ENCODE measurements around the gene CAMKK2. TPM values are rescaled to one million over a fixed set of nuclear protein-coding genes. Genes with fewer than 3 reads are reported as not detected.
"Not testable (repeated sequence)": the region's sequence is repeated elsewhere in the genome, so short reads cannot be mapped to it uniquely, and the experiment has no call there.

Gene CAMKK2
- total RNA-seq, 2 experiments from 2014 or later: 22.0 to 22.4 TPM

DNA sequence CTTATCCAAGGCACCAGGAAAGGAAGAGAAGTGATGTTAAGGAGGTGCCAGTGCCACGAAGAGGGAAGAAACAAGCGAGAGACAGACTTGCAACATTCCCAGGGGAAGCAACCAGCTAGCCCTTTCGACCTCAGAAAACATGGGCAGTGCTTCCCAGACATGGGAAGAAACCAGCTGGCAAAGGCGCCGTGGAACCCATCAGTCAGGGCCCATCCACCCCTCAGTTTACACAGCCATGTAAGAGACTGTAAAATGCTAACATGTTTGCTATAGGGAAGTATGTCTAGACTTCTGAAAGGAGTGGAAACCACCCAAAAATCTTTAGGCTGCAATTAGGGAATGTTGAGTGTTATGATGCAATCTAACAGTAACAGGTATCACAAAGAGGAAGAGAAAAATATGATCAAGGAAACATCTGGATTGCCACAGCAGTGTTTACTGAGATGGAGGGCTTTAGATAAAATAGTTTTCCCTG lies 29.4 kb upstream of the CAMKK2 start:
- H3K27me3 Mint-ChIP-seq: no peaks in the 10 kb centered on the region
- H3K36me3 Mint-ChIP-seq: peaks cover 44% of the 10 kb centered on the region
- DNase-seq: no peak
- intact Hi-C loops (cut with micrococcal nuclease): no loop called here
- no peak overlapping the region for H3K27ac Mint-ChIP-seq
- CTCF ChIA-PET: no interaction called here
- no peak overlapping the region for H3K4me3 Mint-ChIP-seq
- H3K4me1 Mint-ChIP-seq (ENCODE audit: low read depth): no peaks in the 10 kb centered on the region
- POLR2A ChIA-PET: no interaction called here
- H3K9me3 Mint-ChIP-seq: no peaks in the 10 kb centered on the region

- Mint-ChIP-seq H3K4me3 (no peak overlapping the region), H3K27me3 (no peaks in the 10 kb centered on the region), H3K4me1 (ENCODE audit: low read depth) (no peaks in the 10 kb centered on the region), H3K36me3 (peaks cover 31% of the 10 kb centered on the region), H3K27ac (peak overlapping the region; percentile 0), H3K9me3 (no peaks in the 10 kb centered on the region)
- DNase-seq: no peak
- ChIA-PET POLR2A (interaction anchor here (0.6 kb wide), 1 partner anchor 114 kb away, joined by 5 read pairs; no protein-coding TSS in a partner anchor), CTCF (interaction anchor here (1.1 to 3.6 kb wide), 3 partner anchors 10 to 13 kb away, joined by 3 to 20 read pairs (median 4); no protein-coding TSS in a partner anchor)
- intact Hi-C loops (cut with micrococcal nuclease): no loop called here
Observed at GRCh38 chr12:121323908-121324307, 27.4 kb upstream of the CAMKK2 start.

GRCh38 chr12:121318121-121318520 lies 21.6 kb upstream of the CAMKK2 start:
- POLR2A ChIA-PET: no interaction called here

DNA sequence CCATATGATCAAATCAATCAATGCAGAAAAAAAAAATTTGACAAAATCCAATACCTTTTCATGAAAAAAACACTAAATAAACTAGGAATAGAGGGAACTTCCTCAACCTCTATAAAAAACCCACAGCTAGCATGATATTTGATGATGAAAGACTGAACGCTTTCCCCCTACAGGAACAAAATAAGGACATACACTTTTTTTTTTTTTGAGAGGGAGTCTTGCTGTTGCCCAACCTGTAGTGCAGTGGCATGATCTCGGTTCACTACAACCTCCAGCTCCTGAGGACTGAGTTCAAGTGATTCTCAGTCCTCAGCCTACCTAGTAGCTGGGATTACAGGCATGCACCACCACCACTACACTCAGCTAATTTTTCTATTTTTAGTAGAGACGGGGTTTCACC lies 17.9 kb upstream of the CAMKK2 start:
- Mint-ChIP-seq H3K36me3 (peaks cover 46% of the 10 kb centered on the region), H3K4me3 (no peak overlapping the region), H3K4me1 (ENCODE audit: low read depth) (peaks cover 22% of the 10 kb centered on the region), H3K27ac (no peak overlapping the region), H3K27me3 (no peaks in the 10 kb centered on the region), H3K9me3 (no peaks in the 10 kb centered on the region)
- intact Hi-C loops (cut with micrococcal nuclease): no loop called here
- ChIA-PET CTCF (interaction anchor here (1.3 kb wide), 1 partner anchor 20 kb away, joined by 4 read pairs; no protein-coding TSS in a partner anchor), POLR2A (no interaction called here)
- no peak for DNase-seq

More at GRCh38 chr12:121318121-121318520, 21.6 kb upstream of the CAMKK2 start:
- H3K4me1 Mint-ChIP-seq (ENCODE audit: low read depth): peaks cover 14% of the 10 kb centered on the region
- CTCF ChIA-PET: interaction anchor here (1.7 kb wide), 1 partner anchor 16 kb away, joined by 7 read pairs; no protein-coding TSS in a partner anchor
- no peaks in the 10 kb centered on the region for H3K27me3 Mint-ChIP-seq
- peaks cover 29% of the 10 kb centered on the region for H3K36me3 Mint-ChIP-seq
- no peak overlapping the region for H3K27ac Mint-ChIP-seq
- no peak for DNase-seq
- H3K9me3 Mint-ChIP-seq: no peaks in the 10 kb centered on the region
- no peak overlapping the region for H3K4me3 Mint-ChIP-seq
- intact Hi-C loops (cut with micrococcal nuclease): no loop called here

GRCh38 chr12:121310231-121310630 lies 13.7 kb upstream of the CAMKK2 start:
- DNase-seq; H3K27me3 Mint-ChIP-seq; intact Hi-C loops (cut with micrococcal nuclease); H3K27ac Mint-ChIP-seq; H3K9me3 Mint-ChIP-seq; POLR2A ChIA-PET; H3K4me3 Mint-ChIP-seq: not testable (repeated sequence)
- Mint-ChIP-seq H3K4me1 (ENCODE audit: low read depth) (peaks cover 15% of the 10 kb centered on the region), H3K36me3 (peaks cover 38% of the 10 kb centered on the region)
- CTCF ChIA-PET: interaction anchor here (0.7 kb wide), 1 partner anchor 25 kb away, joined by 4 read pairs; no protein-coding TSS in a partner anchor

DNA sequence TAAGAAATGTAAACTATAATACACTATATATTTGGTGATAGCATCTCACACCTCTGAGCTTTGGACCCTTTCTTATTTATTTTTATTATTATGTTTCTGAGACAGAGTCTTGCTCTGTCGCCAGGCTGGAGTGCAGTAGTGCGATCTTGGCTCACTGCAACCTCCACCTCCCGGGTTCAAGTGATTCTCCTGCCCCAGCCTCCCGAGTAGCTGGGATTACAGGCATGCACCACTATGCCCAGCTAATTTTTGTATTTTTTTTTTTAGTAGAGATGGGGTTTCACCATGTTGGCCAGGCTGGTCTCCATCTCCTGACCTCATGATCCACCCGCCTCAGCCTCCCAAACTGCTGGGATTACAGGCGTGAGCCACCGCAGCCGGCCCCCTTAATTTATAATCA lies 10.9 kb upstream of the CAMKK2 start:
- peaks cover 31% of the 10 kb centered on the region for H3K36me3 Mint-ChIP-seq
- H3K4me1 Mint-ChIP-seq (ENCODE audit: low read depth); DNase-seq; H3K4me3 Mint-ChIP-seq; H3K9me3 Mint-ChIP-seq; H3K27me3 Mint-ChIP-seq; H3K27ac Mint-ChIP-seq; CTCF ChIA-PET; POLR2A ChIA-PET; intact Hi-C loops (cut with micrococcal nuclease): not testable (repeated sequence)

DNA sequence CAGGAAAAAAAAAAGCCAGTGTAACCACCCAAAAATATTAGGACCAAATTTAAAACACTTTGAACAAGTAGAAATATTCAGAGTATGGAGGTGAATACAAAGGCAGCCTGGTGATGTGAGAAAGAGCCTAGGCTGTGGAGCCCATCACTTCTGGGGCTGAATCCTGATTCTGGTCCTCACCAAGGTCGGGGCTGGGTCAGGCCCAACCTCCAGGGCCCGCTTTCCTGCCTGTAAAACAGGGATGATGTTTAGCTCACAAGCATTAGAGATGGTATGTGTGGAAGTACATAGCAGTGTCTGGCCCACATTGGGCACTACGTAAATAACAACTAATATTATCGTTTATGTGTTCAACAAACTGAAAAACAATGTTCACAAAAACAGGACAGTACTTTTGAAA lies 7.8 kb upstream of the CAMKK2 start:
- H3K4me1 Mint-ChIP-seq (ENCODE audit: low read depth): no peaks in the 10 kb centered on the region
- H3K9me3 Mint-ChIP-seq: no peaks in the 10 kb centered on the region
- H3K27me3 Mint-ChIP-seq: no peaks in the 10 kb centered on the region
- intact Hi-C loops (cut with micrococcal nuclease): no loop called here
- no peak for DNase-seq
- H3K4me3 Mint-ChIP-seq: no peak overlapping the region
- CTCF ChIA-PET: no interaction called here
- H3K27ac Mint-ChIP-seq: no peak overlapping the region
- peaks cover 10% of the 10 kb centered on the region for H3K36me3 Mint-ChIP-seq
- POLR2A ChIA-PET: no interaction called here

DNA sequence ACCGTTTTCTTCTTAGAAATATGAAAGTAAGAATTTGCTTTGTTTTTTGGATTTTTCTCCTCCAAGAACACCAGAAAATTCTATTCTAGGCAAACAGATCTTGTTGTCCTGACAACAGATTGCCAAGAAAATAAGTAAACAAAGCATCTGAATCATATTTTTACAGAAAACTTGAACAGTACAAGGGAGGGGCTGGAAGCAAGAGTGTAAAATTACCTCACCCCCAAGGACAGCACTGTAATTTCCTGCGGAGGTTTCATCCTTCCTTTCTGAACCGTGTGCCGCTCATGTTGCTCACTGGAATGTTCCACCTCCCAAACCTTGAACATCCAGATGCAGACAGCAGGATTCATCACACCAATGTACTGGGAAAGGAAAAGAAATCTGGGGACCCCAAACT lies 5.4 kb upstream of the CAMKK2 start:
- no peak for DNase-seq
- CTCF ChIA-PET: no interaction called here
- H3K36me3 Mint-ChIP-seq: no peaks in the 10 kb centered on the region
- POLR2A ChIA-PET: no interaction called here
- H3K4me1 Mint-ChIP-seq (ENCODE audit: low read depth): peaks cover 8% of the 10 kb centered on the region
- no peaks in the 10 kb centered on the region for H3K9me3 Mint-ChIP-seq
- no peak overlapping the region for H3K4me3 Mint-ChIP-seq
- H3K27ac Mint-ChIP-seq: no peak overlapping the region
- intact Hi-C loops (cut with micrococcal nuclease): no loop called here
- no peaks in the 10 kb centered on the region for H3K27me3 Mint-ChIP-seq

- Mint-ChIP-seq H3K36me3 (no peaks in the 10 kb centered on the region), H3K27ac (no peak overlapping the region), H3K27me3 (no peaks in the 10 kb centered on the region), H3K9me3 (no peaks in the 10 kb centered on the region), H3K4me3 (no peak overlapping the region), H3K4me1 (ENCODE audit: low read depth) (peaks cover 10% of the 10 kb centered on the region)
- DNase-seq: no peak
- POLR2A ChIA-PET: no interaction called here
- intact Hi-C loops (cut with micrococcal nuclease): no loop called here
- CTCF ChIA-PET: interaction anchor here (1.4 kb wide), 1 partner anchor 144 kb away, joined by 4 read pairs; no protein-coding TSS in a partner anchor
Observed at GRCh38 chr12:121300083-121300819, 3.7 kb upstream of the CAMKK2 start.

DNA sequence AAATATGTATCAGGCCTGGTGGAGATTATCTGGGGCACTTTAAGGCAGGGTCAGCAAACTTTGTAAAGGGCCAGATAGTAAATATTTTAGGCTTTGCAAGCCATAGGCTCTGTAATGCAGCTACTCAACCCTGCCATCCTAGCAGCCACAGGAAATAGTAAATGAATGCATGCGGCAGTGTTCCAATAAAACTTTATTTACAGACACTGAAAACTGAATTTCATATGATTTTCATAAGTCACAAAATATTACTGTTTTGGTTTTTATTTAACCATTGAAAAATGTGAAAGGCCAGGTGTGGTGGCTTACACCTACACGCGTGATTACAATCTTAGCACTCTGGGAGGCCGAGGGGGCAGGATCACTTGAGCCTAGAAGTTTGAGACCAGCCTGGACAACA lies 3.2 kb upstream of the CAMKK2 start:
- H3K4me3 Mint-ChIP-seq: no peak overlapping the region
- DNase-seq: no peak
- ChIA-PET CTCF (interaction anchor here (1.4 kb wide), 1 partner anchor 144 kb away, joined by 4 read pairs; no protein-coding TSS in a partner anchor), POLR2A (no interaction called here)
- H3K4me1 Mint-ChIP-seq (ENCODE audit: low read depth): peaks cover 12% of the 10 kb centered on the region
- no peaks in the 10 kb centered on the region for H3K36me3 Mint-ChIP-seq
- no peaks in the 10 kb centered on the region for H3K9me3 Mint-ChIP-seq
- intact Hi-C loops (cut with micrococcal nuclease): no loop called here
- no peaks in the 10 kb centered on the region for H3K27me3 Mint-ChIP-seq
- H3K27ac Mint-ChIP-seq: no peak overlapping the region

GRCh38 chr12:121298411-121298810 lies 1.9 kb upstream of the CAMKK2 start:
- H3K27me3 Mint-ChIP-seq; H3K9me3 Mint-ChIP-seq; intact Hi-C loops (cut with micrococcal nuclease); DNase-seq; H3K27ac Mint-ChIP-seq; H3K36me3 Mint-ChIP-seq: not testable (repeated sequence)
- Mint-ChIP-seq H3K4me1 (ENCODE audit: low read depth) (peaks cover 13% of the 10 kb centered on the region), H3K4me3 (peak overlapping the region; percentile 81)
- ChIA-PET POLR2A (interaction anchor here (0.7 kb wide), 1 partner anchor 102 kb away, joined by 4 read pairs; the partner anchor contains the start of gene RNF34), CTCF (interaction anchor here (1.2 kb wide), 1 partner anchor 103 kb away, joined by 4 read pairs; no protein-coding TSS in a partner anchor)

DNA sequence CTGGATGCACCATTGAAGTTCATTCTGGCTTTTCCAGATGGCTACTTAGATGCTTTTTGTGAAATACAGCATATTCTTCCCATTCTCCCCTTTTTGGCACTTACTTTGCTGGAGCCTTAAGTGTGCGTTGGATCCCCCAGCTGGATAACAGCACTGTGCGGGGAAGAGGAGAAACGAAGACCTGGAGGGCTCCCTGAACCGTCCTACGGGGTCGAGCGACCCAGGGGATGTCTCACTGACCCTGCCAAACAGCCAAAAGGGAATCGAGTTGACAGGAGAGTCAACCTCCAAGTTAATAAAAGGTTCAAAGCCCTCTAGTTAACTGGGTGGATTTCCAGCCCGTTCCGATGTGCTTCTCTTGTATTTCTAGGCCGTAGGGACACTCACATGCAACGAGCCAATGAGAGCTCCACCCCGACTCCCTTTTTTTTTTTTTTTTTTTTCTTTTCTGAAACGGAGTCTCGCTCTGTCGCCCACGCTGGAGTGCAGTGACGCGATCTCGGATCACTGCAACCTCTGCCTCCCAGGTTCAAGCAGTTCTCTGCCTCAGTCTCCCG lies 1.0 kb upstream of the CAMKK2 start:
- H3K27ac Mint-ChIP-seq: peak overlapping the region; percentile 13
- H3K36me3 Mint-ChIP-seq: no peaks in the 10 kb centered on the region
- peak overlapping the region; percentile 81 for H3K4me3 Mint-ChIP-seq
- H3K27me3 Mint-ChIP-seq: no peaks in the 10 kb centered on the region
- POLR2A ChIA-PET: interaction anchor here (0.7 to 3.1 kb wide), 4 partner anchors 10 to 103 kb away, joined by 3 to 16 read pairs (median 4); partner anchors contain the start of gene RNF34
- H3K4me1 Mint-ChIP-seq (ENCODE audit: low read depth): peaks cover 18% of the 10 kb centered on the region
- intact Hi-C loops (cut with micrococcal nuclease): loop anchor here (2.0 kb wide), 2 partner anchors 55 to 101 kb away; partner anchors contain the start of gene ANAPC5
- CTCF ChIA-PET: interaction anchor here (0.7 to 1.2 kb wide), 3 partner anchors 65 to 104 kb away, joined by 4 to 6 read pairs (median 5); no protein-coding TSS in a partner anchor
- H3K9me3 Mint-ChIP-seq: no peaks in the 10 kb centered on the region
- peak; percentile 84 for DNase-seq

All from activated CD4-positive, alpha-beta memory T cell treated with anti-CD3 and anti-CD28 coated beads for 36 hours (primary cell).